GM23248 (cell line): Measurements from ENCODE around the gene FUT8.

Experiments used
- EZH2 ChIP-seq: fragments of 200-600 bp; sonication (generic); IDR thresholded peaks from 2 replicates; pipeline ENCODE4 v1.6.1; 2018; ENCODE audit warnings: antibody characterized with exemption, mild to moderate bottlenecking; ENCODE audit not compliant: insufficient read depth, poor library complexity, severe bottlenecking
- EZH2phosphoT487 ChIP-seq: fragments of 200-600 bp; sonication (generic); IDR thresholded peaks from 2 replicates; pipeline ENCODE4 v1.6.1; 2018; ENCODE audit warnings: antibody characterized with exemption, moderate library complexity, mild to moderate bottlenecking, low read depth; ENCODE audit not compliant: insufficient read depth

GRCh38 chr14:65496178-65496993 lies 83.9 kb downstream of the FUT8 start:
- TF ChIP-seq EZH2phosphoT487 (no peak), EZH2 (no peak)
